Measurements from ENCODE around the gene PRKCH. TPM values are rescaled to one million over a fixed set of nuclear protein-coding genes. Genes with fewer than 3 reads are reported as not detected.

Gene PRKCH
- polyA plus RNA-seq, 4 donors, result 5.9 to 17.3 (median 12.9) TPM

DNA sequence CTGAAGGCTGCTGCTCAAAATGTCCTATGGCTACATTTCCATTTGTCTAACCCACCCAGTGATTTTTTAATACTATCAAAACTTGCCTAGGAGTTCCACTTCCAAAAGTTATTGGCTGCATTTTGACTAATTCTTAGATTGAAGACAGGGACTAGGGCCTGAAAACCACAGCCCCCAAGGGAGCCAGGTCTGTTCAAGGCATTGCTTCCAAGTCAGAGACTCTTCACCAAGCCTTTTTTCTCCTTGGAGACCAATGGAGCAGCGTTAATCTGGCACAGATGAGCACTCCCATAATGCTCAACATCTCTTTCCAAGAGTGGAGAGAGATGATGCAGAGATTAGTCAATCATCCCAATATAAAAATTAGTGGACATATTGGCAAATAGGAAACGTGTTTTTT, 261.4 kb downstream of the PRKCH start:
- 74 to 93% (median 87%) methylated on average over 2 of the region's 2 CpGs for WGBS, 3 donors
- DNase-seq (no peak), FAIRE-seq (no peak)
- Histone ChIP-seq H3K27me3 (ENCODE audit: control insufficient read depth in 3 of 3, insufficient read depth in 3 of 3, low read length in 3 of 3) (no peaks in the 10 kb centered on the region), H3K4me1 (ENCODE audit: control insufficient read depth in 3 of 3, insufficient read depth in 2 of 3, low read depth in 1 of 3, low read length in 2 of 3) (peaks cover 0 to 3% (median 2%) of the 10 kb centered on the region in 3 donors), H3K36me3 (ENCODE audit: control insufficient read depth in 3 of 3, insufficient read depth in 2 of 3, low read depth in 1 of 3, low read length in 3 of 3) (no peaks in the 10 kb centered on the region), H3K9me3 (ENCODE audit: control insufficient read depth in 2 of 2, insufficient read depth in 1 of 2, low read depth in 1 of 2, low read length in 1 of 2) (no peaks in the 10 kb centered on the region), H3K27ac (ENCODE audit: low read depth in 1 of 3, low read length in 2 of 3) (no peak overlapping the region), H3K4me3 (ENCODE audit: low read depth in 1 of 3, low read length in 3 of 3) (no peak overlapping the region)

DNA sequence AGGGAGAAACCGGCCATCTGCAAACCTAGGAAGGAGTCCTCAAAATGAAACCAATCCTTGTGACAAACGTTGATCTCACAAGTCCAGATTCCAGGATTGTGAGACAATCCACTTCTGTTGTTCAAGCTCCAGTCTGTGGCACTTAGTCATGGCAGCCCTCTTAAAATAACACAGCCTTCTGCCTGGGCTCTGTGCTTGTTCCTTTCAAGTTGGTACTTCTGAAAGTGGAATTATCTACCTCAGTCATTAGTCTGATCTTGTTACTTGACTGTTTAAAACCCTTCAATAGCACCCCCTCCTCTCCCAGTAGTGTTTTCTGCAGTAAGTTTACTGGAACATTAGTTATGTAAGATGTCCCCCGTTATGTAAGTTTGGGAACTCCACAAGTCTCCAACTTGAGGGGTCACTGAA, 263.0 kb downstream of the PRKCH start:
- 68 to 76% (median 71%) methylated on average over 3 of the region's 3 CpGs for WGBS, 3 donors
- H3K36me3 ChIP-seq (ENCODE audit: control insufficient read depth in 3 of 3, insufficient read depth in 2 of 3, low read depth in 1 of 3, low read length in 3 of 3), result no peaks in the 10 kb centered on the region
- no peak for FAIRE-seq
- no peaks in the 10 kb centered on the region for H3K27me3 ChIP-seq (ENCODE audit: control insufficient read depth in 3 of 3, insufficient read depth in 3 of 3, low read length in 3 of 3)
- no peaks in the 10 kb centered on the region for H3K9me3 ChIP-seq (ENCODE audit: control insufficient read depth in 2 of 2, insufficient read depth in 1 of 2, low read depth in 1 of 2, low read length in 1 of 2)
- no peak overlapping the region for H3K4me3 ChIP-seq (ENCODE audit: low read depth in 1 of 3, low read length in 3 of 3)
- H3K4me1 ChIP-seq (ENCODE audit: control insufficient read depth in 3 of 3, insufficient read depth in 2 of 3, low read depth in 1 of 3, low read length in 2 of 3), result peaks cover 0 to 3% (median 2%) of the 10 kb centered on the region in 3 donors
- H3K27ac ChIP-seq (ENCODE audit: low read depth in 1 of 3, low read length in 2 of 3), result peak overlapping the region in 1 of 3 donors; percentile 21
- DNase-seq, result no peak

DNA sequence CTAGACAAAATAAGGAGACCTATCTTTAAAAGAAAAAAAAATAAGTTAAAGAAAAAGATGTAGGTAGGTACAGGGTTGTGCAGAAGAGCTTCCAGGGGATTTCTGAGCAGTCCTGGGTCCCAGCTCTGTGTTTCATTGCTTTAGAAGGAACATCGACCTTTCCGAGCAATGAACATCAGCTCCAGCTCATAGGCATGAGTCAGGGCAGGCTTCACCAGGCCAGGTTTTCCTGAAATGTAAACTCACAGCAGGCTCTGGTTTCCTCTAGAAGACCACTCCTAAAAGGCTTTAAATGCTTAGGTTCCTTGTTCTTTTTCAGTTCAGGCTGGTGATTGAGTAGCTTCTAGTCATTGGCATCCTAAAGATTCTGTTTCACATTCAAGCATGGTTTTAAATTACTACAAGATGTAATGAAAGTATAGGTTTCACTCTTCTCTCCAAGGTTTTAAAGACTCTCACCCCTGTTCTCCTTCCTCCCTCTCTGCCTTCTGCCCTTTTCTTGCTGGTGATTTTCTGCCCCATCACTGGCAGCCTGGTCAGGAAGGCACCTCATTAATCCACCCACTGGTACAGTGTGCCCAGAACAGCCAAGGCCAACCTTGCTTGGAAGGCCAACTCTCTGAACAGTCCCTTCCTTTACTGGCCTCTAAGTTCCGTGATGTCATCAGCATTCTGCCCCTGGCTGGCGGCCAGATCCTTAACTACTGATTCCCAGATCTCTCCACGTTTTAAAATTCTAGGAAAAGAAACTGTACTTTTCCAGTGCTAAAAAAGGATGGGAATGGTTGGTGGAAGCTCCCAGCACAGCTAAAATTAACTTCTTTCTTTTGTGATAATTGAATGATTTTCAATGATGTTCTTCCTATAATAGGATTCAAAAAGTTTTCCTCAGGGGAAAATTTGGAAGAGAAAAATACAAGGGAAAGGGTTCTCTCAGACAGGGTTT, 264.5 kb downstream of the PRKCH start:
- FAIRE-seq, result no peak
- Histone ChIP-seq H3K27me3 (ENCODE audit: control insufficient read depth in 3 of 3, insufficient read depth in 3 of 3, low read length in 3 of 3) (no peaks in the 10 kb centered on the region), H3K27ac (ENCODE audit: low read depth in 1 of 3, low read length in 2 of 3) (peak overlapping the region in 2 of 3 donors; percentile 13 to 69), H3K9me3 (ENCODE audit: control insufficient read depth in 2 of 2, insufficient read depth in 1 of 2, low read depth in 1 of 2, low read length in 1 of 2) (no peaks in the 10 kb centered on the region), H3K36me3 (ENCODE audit: control insufficient read depth in 3 of 3, insufficient read depth in 2 of 3, low read depth in 1 of 3, low read length in 3 of 3) (no peaks in the 10 kb centered on the region), H3K4me1 (ENCODE audit: control insufficient read depth in 3 of 3, insufficient read depth in 2 of 3, low read depth in 1 of 3, low read length in 2 of 3) (peaks cover 0 to 6% (median 2%) of the 10 kb centered on the region in 3 donors), H3K4me3 (ENCODE audit: low read depth in 1 of 3, low read length in 3 of 3) (no peak overlapping the region)
- WGBS, 3 donors, result 48 to 54% (median 49%) methylated on average over 5 of the region's 5 CpGs
- DNase-seq, result peak; percentile 40 to 46

DNA sequence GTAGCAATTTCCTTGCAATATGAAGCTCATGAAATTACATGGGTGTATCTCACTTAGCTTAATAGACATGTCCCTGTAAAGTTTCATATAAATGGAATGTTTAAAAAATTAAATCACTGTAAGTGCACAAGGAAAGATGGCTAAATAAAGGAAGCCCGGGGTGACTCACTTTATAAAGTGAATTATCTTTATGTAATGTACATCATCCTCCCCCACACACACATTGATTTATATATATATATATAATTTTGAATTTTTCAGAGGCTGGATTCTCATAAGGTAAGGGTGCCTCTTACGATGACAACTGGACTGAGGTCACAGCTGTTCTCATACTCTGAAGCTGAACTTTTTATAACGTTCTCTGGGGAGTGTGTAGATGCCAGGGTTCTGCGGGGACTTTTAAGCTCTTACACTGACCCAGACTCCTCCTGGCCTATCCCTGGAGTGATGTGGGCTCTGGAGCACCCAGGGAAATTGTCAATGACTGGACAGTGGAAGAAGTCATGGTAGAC, 265.2 kb downstream of the PRKCH start:
- DNase-seq (no peak), FAIRE-seq (no peak)
- Histone ChIP-seq H3K9me3 (ENCODE audit: control insufficient read depth in 2 of 2, insufficient read depth in 1 of 2, low read depth in 1 of 2, low read length in 1 of 2) (no peaks in the 10 kb centered on the region), H3K36me3 (ENCODE audit: control insufficient read depth in 3 of 3, insufficient read depth in 2 of 3, low read depth in 1 of 3, low read length in 3 of 3) (no peaks in the 10 kb centered on the region), H3K27ac (ENCODE audit: low read depth in 1 of 3, low read length in 2 of 3) (peak overlapping the region in 1 of 3 donors; percentile 46), H3K4me3 (ENCODE audit: low read depth in 1 of 3, low read length in 3 of 3) (no peak overlapping the region), H3K4me1 (ENCODE audit: control insufficient read depth in 3 of 3, insufficient read depth in 2 of 3, low read depth in 1 of 3, low read length in 2 of 3) (peaks cover 0 to 6% (median 2%) of the 10 kb centered on the region in 3 donors), H3K27me3 (ENCODE audit: control insufficient read depth in 3 of 3, insufficient read depth in 3 of 3, low read length in 3 of 3) (no peaks in the 10 kb centered on the region)
- 71 to 87% (median 80%) methylated on average over 4 of the region's 4 CpGs for WGBS, 3 donors

DNA sequence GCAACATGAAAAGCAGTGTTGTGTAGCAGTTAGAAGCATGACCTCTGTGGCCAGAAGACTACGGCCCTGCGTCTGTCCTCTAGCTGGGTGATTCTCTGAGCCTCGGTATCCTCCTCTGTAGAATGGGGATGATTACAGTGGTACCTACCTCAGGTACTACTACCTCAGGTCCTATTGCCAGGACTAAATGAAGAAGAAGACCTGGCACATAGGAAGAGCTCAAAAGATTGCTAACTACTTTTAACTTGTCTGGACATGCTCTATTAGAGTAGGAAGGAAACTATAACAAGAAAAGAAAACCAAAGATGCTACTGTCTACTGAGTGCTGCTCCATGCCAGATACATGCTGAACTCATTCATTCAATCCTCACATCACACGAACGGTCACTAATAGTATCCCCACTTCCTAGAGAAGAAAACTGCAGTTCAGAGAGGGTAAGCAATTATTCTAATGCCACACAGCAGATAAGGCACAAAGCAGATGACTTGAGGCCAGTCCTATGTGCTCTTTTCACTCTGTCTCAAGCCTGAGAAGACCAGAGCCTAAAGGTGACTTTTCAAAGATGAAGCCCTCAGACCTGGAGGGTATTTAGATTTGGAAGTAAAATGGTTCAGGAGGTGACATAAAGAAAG, 265.8 kb downstream of the PRKCH start:
- FAIRE-seq, result no peak
- H3K4me1 ChIP-seq (ENCODE audit: control insufficient read depth in 3 of 3, insufficient read depth in 2 of 3, low read depth in 1 of 3, low read length in 2 of 3), result peaks cover 0 to 6% (median 2%) of the 10 kb centered on the region in 3 donors
- H3K27ac ChIP-seq (ENCODE audit: low read depth in 1 of 3, low read length in 2 of 3), result peak overlapping the region in 1 of 3 donors; percentile 46

DNA sequence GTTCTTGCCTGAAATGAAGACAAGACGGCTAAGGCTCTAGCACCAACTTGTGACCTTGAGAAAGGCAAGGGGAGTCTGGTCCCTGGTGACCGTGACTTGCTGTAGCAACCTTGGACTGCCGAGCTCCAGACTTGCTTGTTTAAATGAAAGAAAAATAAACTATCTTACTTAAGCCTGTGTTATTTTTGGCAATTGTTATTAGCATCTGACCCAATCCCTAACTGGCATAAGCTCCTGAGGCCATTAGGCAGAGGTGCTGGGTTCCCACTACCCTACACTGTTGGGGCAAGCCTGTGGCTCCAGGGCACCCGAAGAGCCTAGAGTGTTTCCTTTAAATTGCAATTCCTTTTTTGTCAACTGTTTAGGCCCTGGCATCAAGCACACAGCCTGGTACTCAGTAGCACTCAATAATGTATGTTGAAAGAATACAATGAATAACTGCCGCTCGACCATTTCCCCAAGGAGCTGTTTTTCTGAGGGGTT, 267.1 kb downstream of the PRKCH start:
- H3K27ac ChIP-seq (ENCODE audit: low read depth in 1 of 3, low read length in 2 of 3), result peak overlapping the region in 1 of 3 donors; percentile 59
- no peaks in the 10 kb centered on the region for H3K27me3 ChIP-seq (ENCODE audit: control insufficient read depth in 3 of 3, insufficient read depth in 3 of 3, low read length in 3 of 3)
- 80 to 91% (median 89%) methylated on average over 6 of the region's 6 CpGs for WGBS, 3 donors
- FAIRE-seq, result no peak
- no peak for DNase-seq
- no peak overlapping the region for H3K4me3 ChIP-seq (ENCODE audit: low read depth in 1 of 3, low read length in 3 of 3)
- H3K4me1 ChIP-seq (ENCODE audit: control insufficient read depth in 3 of 3, insufficient read depth in 2 of 3, low read depth in 1 of 3, low read length in 2 of 3), result peaks cover 0 to 6% (median 2%) of the 10 kb centered on the region in 3 donors
- peaks cover 0 to 4% of the 10 kb centered on the region in 2 donors for H3K9me3 ChIP-seq (ENCODE audit: control insufficient read depth in 2 of 2, insufficient read depth in 1 of 2, low read depth in 1 of 2, low read length in 1 of 2)
- no peaks in the 10 kb centered on the region for H3K36me3 ChIP-seq (ENCODE audit: control insufficient read depth in 3 of 3, insufficient read depth in 2 of 3, low read depth in 1 of 3, low read length in 3 of 3)

More for the DNA sequence above, 265.8 kb downstream of the PRKCH start:
- H3K27me3 ChIP-seq (ENCODE audit: control insufficient read depth in 3 of 3, insufficient read depth in 3 of 3, low read length in 3 of 3), result no peaks in the 10 kb centered on the region
- H3K9me3 ChIP-seq (ENCODE audit: control insufficient read depth in 2 of 2, insufficient read depth in 1 of 2, low read depth in 1 of 2, low read length in 1 of 2), result peaks cover 0 to 3% of the 10 kb centered on the region in 2 donors
- WGBS, 3 donors, result 89 to 97% (median 95%) methylated on average over 5 of the region's 5 CpGs
- no peaks in the 10 kb centered on the region for H3K36me3 ChIP-seq (ENCODE audit: control insufficient read depth in 3 of 3, insufficient read depth in 2 of 3, low read depth in 1 of 3, low read length in 3 of 3)
- H3K4me3 ChIP-seq (ENCODE audit: low read depth in 1 of 3, low read length in 3 of 3), result no peak overlapping the region
- DNase-seq, result no peak

DNA sequence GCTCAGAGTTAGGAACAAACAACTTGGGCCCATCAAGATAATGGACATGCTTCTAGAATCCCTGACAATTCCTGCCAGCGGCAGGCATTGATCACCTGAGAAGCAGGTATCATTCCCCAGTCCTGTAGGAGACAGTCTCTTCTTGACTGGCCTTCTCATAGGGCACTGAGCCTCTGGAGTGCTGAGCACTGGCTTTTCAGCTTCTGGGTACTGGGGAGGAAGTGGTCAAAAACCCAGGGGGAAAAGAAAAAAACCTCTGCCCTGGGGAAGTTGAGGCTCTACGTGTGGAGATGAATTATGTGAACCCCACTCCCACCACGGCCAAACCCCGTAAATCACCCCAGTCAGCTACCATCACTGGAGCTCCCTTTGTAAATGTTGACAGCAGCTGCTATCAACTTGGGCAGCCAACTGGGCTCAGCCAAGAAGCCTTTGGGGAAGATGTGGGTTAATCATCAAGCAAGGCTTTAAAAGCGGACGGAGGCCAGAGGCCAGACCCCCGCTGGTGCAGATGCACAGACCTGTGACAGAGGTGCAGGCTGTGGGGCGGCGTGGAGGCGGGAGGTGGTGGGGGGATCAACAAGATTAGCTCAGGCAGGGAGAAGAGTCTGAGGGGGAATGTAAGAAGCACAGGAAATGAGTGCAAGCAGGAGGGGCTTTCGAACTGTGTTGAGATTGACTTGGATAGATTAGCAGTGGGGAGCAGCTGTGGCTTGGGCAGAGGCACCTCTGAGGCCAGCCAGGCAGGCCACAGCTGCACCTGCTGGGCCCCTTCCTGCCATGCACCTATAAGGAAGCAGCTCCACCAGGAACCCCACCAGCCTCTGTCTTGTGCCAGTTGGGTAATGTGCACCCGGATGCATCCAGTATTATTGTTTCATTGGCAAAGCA, 268.6 kb downstream of the PRKCH start:
- H3K4me1 ChIP-seq (ENCODE audit: control insufficient read depth in 3 of 3, insufficient read depth in 2 of 3, low read depth in 1 of 3, low read length in 2 of 3), result peaks cover 0 to 5% (median 2%) of the 10 kb centered on the region in 3 donors
- H3K4me3 ChIP-seq (ENCODE audit: low read depth in 1 of 3, low read length in 3 of 3), result no peak overlapping the region
- peaks cover 0 to 7% of the 10 kb centered on the region in 2 donors for H3K9me3 ChIP-seq (ENCODE audit: control insufficient read depth in 2 of 2, insufficient read depth in 1 of 2, low read depth in 1 of 2, low read length in 1 of 2)
- FAIRE-seq (no peak), DNase-seq (no peak)
- no peak overlapping the region for H3K27ac ChIP-seq (ENCODE audit: low read depth in 1 of 3, low read length in 2 of 3)
- no peaks in the 10 kb centered on the region for H3K27me3 ChIP-seq (ENCODE audit: control insufficient read depth in 3 of 3, insufficient read depth in 3 of 3, low read length in 3 of 3)
- no peaks in the 10 kb centered on the region for H3K36me3 ChIP-seq (ENCODE audit: control insufficient read depth in 3 of 3, insufficient read depth in 2 of 3, low read depth in 1 of 3, low read length in 3 of 3)
- WGBS, 3 donors, result 82 to 84% (median 83%) methylated on average over 12 of the region's 12 CpGs

Data from small intestine (tissue), 7 donors.